HG02884 (cell line): Measurements from ENCODE around the gene MRPL52.
A peak's percentile ranks its signal among the peaks of the same experiment; 100 is the strongest.
"Not testable (repeated sequence)": the region's sequence is repeated elsewhere in the genome, so short reads cannot be mapped to it uniquely, and the experiment has no call there.

Experiments
- ATAC-seq: cut with Tn5 transposase; IDR thresholded peaks from one replicate; pipeline ENCODE4 v1.9.1; 2021; ENCODE audit warnings: mild to moderate bottlenecking, moderate library complexity; ENCODE audit not compliant: unreplicated experiment

MRPL52 gene

DNA sequence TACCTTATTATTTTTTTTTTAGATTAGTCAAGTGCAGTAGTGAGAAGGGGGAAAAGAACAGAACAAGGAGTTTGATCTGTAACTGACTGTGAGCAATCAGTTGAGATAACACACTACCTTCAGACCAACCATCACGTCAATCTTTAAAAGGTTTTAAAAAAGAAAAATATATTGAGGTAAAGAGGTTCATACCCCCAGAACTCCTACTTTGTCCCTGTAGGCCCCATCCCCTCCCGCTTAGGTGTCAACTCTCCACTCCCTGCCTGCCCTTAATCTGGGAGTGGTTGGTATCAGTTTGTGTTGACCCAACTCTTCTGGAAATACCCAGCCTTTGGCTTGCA, 22.9 kb downstream of the MRPL52 start:
- ATAC-seq: no peak

DNA sequence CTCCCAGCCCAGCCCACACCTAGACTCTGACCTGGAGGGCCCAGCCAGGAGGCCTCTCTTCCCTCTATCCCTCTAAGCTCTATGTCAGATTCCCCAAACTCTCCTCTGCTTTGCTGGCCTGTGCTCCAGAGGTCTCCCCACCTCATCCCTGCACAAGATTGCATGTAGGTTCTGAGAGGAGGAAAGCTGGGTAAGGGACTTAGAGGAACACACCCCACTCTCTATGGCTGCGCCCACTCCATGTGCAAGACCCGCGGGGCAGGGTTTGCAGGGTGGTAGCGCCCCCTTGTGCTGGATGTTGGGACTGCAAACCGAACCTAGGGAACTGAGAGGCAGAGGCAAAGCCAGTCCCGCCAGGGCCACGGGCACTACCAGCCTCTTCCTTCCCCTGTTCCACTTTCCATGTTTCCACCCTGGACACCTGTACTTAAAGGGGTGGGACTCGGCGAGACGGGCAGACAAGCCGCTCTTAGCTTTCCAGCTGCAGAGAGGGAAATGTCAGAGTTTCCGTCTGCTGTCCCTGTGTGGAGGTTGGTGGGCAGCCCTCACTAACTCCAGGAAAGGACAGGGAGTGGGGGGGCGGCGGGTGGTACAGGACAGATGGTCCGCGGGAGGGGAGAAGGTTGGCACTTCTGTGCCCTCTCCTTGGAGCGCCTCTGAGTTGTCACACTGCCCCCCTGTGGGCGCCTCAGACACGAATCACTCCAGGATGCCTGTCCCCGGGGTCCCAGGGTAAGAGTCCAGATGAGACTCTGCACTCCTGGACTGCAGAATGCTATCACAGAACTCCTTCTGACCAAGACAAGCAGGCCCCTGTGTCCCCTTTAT, 23.5 kb downstream of the MRPL52 start:
- ATAC-seq: peak; percentile 73

- ATAC-seq: not testable (repeated sequence)
Observed at GRCh38 chr14:22854296-22854695, 24.6 kb downstream of the MRPL52 start.

DNA sequence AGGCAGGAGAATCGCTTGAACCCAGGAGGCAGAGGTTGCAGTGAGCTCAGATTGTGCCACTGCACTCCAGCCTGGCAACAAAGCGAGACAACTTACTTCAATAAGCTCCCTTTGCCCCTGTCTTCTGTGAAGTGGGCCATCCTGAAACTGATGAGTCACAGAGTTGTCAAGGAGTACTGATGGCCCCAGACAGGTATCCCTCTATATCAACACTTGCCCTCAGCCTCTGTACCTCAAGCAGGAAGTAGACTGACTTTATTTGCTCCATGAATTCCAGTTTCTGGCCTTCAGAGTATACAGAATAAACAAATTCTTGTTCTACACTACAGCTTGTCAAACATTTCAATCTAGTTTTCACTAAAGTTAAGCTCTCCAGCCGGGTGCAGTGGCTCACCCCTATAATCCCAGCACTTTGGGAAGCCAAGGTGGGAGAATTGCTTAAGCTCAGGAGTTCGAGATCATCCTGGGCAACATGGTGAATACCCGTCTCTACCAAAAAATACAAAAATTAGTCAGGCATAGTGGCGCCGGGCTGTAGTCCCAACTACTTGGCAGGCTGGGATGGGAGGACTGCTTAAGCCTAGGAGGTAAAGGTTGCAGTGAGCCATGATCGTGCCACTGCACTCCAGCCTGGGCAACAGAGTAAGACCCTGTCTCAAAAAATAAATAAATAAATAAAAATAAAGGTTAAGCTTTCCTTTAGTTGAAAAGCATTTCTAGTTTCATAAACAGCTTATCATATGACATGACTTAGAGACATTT, 25.5 kb downstream of the MRPL52 start:
- ATAC-seq: no peak

- no peak for ATAC-seq
Observed at GRCh38 chr14:22856428-22856827, 26.7 kb downstream of the MRPL52 start.

GRCh38 chr14:22860377-22860776, 30.7 kb downstream of the MRPL52 start:
- ATAC-seq: not testable (repeated sequence)

GRCh38 chr14:22861651-22862050, 32.0 kb downstream of the MRPL52 start:
- ATAC-seq: no peak

DNA sequence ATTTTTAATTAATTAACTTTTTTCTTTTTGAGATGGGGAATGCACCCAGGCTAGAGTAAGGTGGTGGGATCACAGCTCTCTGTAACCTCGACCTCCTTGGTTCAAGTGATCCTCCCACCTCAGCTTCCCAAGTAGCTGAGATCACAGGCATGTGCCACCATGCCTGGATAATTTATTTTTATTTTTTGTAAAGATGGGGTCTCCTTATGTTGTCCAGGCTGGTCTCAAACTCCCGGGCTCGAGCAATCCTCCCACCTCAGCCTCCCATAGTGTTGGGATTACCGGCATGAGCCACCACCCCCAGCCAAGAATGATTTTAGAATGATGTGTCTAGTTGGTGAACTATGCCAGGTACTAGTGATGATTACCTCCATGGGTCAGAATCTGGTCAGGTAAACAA, 35.3 kb downstream of the MRPL52 start:
- ATAC-seq: no peak

GRCh38 chr14:22865424-22866405, 36.0 kb downstream of the MRPL52 start:
- no peak for ATAC-seq

DNA sequence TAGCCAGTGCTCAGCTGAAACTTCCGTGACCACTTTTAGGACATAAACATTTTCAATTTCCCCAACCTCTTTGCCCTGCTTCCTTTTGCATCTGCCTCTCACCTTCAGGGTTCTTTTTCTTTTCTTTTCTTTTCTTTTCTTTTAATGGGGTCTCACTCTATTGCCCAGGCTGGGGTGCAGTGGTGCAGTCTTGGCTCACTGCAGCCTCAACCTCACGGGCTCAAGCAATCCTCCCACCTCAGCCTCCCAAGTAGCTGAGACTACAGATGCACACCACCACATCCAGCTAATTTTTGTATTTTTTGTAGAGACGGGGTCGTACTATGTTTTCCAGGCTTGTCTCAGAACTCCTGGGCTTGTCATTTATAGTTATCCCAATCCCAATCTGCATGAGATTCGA, 37.2 kb downstream of the MRPL52 start:
- no peak for ATAC-seq

GRCh38 chr14:22870811-22871223, 41.1 kb downstream of the MRPL52 start:
- ATAC-seq: peak; percentile 41

GRCh38 chr14:22871224-22872032, 41.7 kb downstream of the MRPL52 start, which contains the start of gene LRP10:
TSS of gene LRP10 (plus strand) at chr14:22871740. CDS start at chr14:22872304, 564 bp downstream.
- peak; percentile 64 for ATAC-seq

DNA sequence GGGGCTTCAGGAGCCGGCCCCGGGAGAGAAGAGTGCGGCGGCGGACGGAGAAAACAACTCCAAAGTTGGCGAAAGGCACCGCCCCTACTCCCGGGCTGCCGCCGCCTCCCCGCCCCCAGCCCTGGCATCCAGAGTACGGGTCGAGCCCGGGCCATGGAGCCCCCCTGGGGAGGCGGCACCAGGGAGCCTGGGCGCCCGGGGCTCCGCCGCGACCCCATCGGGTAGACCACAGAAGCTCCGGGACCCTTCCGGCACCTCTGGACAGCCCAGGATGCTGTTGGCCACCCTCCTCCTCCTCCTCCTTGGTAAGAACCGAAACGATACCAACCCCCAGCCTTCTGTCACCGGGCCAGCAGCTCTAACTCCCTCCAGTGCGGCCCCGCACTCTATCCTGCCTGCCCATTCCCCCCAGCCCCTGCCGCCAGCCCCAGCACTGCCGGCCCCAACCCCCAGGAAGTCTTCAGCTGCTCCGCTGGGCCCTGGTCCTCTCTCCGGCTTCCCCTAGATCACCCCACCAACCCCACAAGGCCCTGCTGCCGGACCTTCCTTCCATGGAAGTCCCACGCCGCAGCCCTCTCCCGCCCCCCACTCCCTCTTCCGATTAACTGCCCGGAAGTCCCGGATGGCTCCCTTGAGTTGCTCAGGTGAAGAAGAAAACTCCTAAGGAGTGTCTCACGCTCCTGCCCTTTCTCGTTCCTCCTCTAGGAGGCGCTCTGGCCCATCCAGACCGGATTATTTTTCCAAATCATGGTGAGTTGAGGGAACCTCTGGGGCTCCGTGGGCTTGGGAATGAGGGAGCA, 42.5 kb downstream of the MRPL52 start:
- ATAC-seq: peak; percentile 17

GRCh38 chr14:22872833-22873520, 43.3 kb downstream of the MRPL52 start:
- no peak for ATAC-seq

DNA sequence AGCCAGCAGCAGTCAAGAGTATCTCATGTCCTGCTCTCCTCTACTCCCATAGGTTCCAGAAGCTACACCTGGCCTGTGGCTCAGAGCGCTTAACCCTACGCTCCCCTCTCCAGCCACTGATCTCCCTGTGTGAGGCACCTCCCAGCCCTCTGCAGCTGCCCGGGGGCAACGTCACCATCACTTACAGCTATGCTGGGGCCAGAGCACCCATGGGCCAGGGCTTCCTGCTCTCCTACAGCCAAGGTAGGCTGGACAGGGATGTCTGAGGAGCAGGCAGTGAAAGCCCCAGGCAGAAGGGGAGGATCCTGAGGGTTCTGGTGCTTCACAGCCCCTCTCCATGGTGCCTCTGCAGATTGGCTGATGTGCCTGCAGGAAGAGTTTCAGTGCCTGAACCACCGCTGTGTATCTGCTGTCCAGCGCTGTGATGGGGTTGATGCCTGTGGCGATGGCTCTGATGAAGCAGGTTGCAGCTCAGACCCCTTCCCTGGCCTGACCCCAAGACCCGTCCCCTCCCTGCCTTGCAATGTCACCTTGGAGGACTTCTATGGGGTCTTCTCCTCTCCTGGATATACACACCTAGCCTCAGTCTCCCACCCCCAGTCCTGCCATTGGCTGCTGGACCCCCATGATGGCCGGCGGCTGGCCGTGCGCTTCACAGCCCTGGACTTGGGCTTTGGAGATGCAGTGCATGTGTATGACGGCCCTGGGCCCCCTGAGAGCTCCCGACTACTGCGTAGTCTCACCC, 45.5 kb downstream of the MRPL52 start:
- ATAC-seq: no peak

GRCh38 chr14:22875748-22876319, 46.1 kb downstream of the MRPL52 start:
- no peak for ATAC-seq

DNA sequence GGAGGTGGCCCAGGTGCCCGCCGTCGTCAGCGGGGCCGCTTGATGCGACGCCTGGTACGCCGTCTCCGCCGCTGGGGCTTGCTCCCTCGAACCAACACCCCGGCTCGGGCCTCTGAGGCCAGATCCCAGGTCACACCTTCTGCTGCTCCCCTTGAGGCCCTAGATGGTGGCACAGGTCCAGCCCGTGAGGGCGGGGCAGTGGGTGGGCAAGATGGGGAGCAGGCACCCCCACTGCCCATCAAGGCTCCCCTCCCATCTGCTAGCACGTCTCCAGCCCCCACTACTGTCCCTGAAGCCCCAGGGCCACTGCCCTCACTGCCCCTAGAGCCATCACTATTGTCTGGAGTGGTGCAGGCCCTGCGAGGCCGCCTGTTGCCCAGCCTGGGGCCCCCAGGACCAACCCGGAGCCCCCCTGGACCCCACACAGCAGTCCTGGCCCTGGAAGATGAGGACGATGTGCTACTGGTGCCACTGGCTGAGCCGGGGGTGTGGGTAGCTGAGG, 47.4 kb downstream of the MRPL52 start:
- no peak for ATAC-seq
